HEK293 (cell line): ENCODE measurements around the gene TEDDM1.

Source experiments
- BCL6B ChIP-seq: fragments of 450-650 bp; formaldehyde crosslinking; IDR thresholded peaks from 2 replicates; pipeline ENCODE4 v1.5.1; 2017; ENCODE audit warnings: missing biosample characterization, missing genetic modification characterization
- GLIS2 ChIP-seq: fragments of 450-650 bp; formaldehyde crosslinking; IDR thresholded peaks from 2 replicates; pipeline ENCODE4 v1.5.1; 2016; ENCODE audit warnings: missing biosample characterization, missing genetic modification characterization
- HIC1 ChIP-seq: fragments of 450-650 bp; formaldehyde crosslinking; IDR thresholded peaks from 2 replicates; pipeline ENCODE4 v1.5.1; 2016; ENCODE audit warnings: missing biosample characterization, missing genetic modification characterization
- KLF10 ChIP-seq: fragments of 450-650 bp; IDR thresholded peaks from 2 replicates; pipeline ENCODE4 v1.5.1; 2018; ENCODE audit warnings: missing biosample characterization, mild to moderate bottlenecking, missing genetic modification characterization
- PRDM2 ChIP-seq: fragments of 450-650 bp; formaldehyde crosslinking; IDR thresholded peaks from 2 replicates; pipeline ENCODE4 v1.5.1; 2016; ENCODE audit warnings: missing biosample characterization, missing genetic modification characterization, borderline replicate concordance
- SALL2 ChIP-seq: fragments of 450-650 bp; formaldehyde crosslinking; IDR thresholded peaks from 2 replicates; pipeline ENCODE4 v1.5.0; 2017; ENCODE audit warnings: missing biosample characterization, mild to moderate bottlenecking, missing genetic modification characterization, borderline replicate concordance
- TSHZ1 ChIP-seq: fragments of 450-650 bp; formaldehyde crosslinking; IDR thresholded peaks from 2 replicates; pipeline ENCODE4 v1.5.1; 2016; ENCODE audit warnings: missing biosample characterization, missing genetic modification characterization, borderline replicate concordance
- ZBTB11 ChIP-seq: fragments of 450-650 bp; formaldehyde crosslinking; conservative IDR thresholded peaks from 2 replicates; pipeline ENCODE4 v1.5.1; 2016; ENCODE audit warnings: low read depth, missing biosample characterization, missing genetic modification characterization
- ZNF146 ChIP-seq: fragments of 450-650 bp; formaldehyde crosslinking; IDR thresholded peaks from 2 replicates; pipeline ENCODE4 v1.5.1; 2016; ENCODE audit warnings: missing biosample characterization, missing genetic modification characterization
- ZNF157 ChIP-seq: fragments of 450-650 bp; formaldehyde crosslinking; IDR thresholded peaks from 2 replicates; pipeline ENCODE4 v1.5.1; 2016; ENCODE audit warnings: missing biosample characterization, missing genetic modification characterization
- ZNF266 ChIP-seq: fragments of 450-650 bp; formaldehyde crosslinking; IDR thresholded peaks from 2 replicates; pipeline ENCODE4 v1.5.1; 2016; ENCODE audit warnings: missing biosample characterization, missing genetic modification characterization, low read depth
- ZNF280C ChIP-seq: fragments of 450-650 bp; formaldehyde crosslinking; IDR thresholded peaks from 2 replicates; pipeline ENCODE4 v1.5.1; 2016; ENCODE audit warnings: missing biosample characterization, missing genetic modification characterization
- ZNF449 ChIP-seq: fragments of 450-650 bp; formaldehyde crosslinking; IDR thresholded peaks from 2 replicates; pipeline ENCODE4 v1.5.1; 2017; ENCODE audit warnings: missing biosample characterization, mild to moderate bottlenecking, missing genetic modification characterization, moderate library complexity
- ZNF529 ChIP-seq: fragments of 450-650 bp; formaldehyde crosslinking; IDR thresholded peaks from 2 replicates; pipeline ENCODE4 v1.5.1; 2017; ENCODE audit warnings: missing genetic modification characterization, missing biosample characterization; ENCODE audit not compliant: insufficient replicate concordance
- ZNF837 ChIP-seq: fragments of 450-650 bp; formaldehyde crosslinking; IDR thresholded peaks from 2 replicates; pipeline ENCODE4 v1.5.1; 2016; ENCODE audit warnings: missing biosample characterization, missing genetic modification characterization
- ZNF843 ChIP-seq: fragments of 450-650 bp; formaldehyde crosslinking; IDR thresholded peaks from 2 replicates; pipeline ENCODE4 v1.5.1; 2016; ENCODE audit warnings: missing biosample characterization, missing genetic modification characterization

TEDDM1 gene

GRCh38 chr1:182391362-182392049 lies 9.0 kb downstream of the TEDDM1 start, which contains the start of gene GLUL (continued):
- TF ChIP-seq PRDM2 (peak; percentile 88; the same call in 1 of the 2 replicates), ZNF837 (tag by site-specific recombination) (0 out of 2 replicates have a peak, but pooled peaks have one; percentile 48), GLIS2 (tag by site-specific recombination) (no peak), KLF10 (tag by site-specific recombination) (peak; percentile 44; the same call in 1 of the 2 replicates), ZNF157 (tag by site-specific recombination) (no peak), ZNF449 (tag by site-specific recombination) (peak; percentile 97), ZNF280C (tag by site-specific recombination) (no peak), HIC1 (tag by site-specific recombination) (no peak), ZNF843 (tag by site-specific recombination) (no peak), ZNF529 (tag by site-specific recombination) (no peak), SALL2 (tag by site-specific recombination) (0 out of 2 replicates have a peak, but pooled peaks have one; percentile 33), TSHZ1 (tag by site-specific recombination) (no peak), ZNF266 (tag by site-specific recombination) (no peak), ZBTB11 (tag by site-specific recombination) (peak; percentile 75), ZNF146 (tag by site-specific recombination) (0 out of 2 replicates have a peak, but pooled peaks have one; percentile 7), BCL6B (tag by site-specific recombination) (no peak)
